ENCODE results near the gene MAG. TPM values are rescaled to one million over a fixed set of nuclear protein-coding genes. Genes with fewer than 3 reads are reported as not detected.

The MAG gene
- total and polyA plus RNA-seq, 2 donors, result 0.09 to 0.41 TPM

- H3K27ac ChIP-seq (ENCODE audit: low read depth in 1 of 2, low read length in 1 of 2), result peak overlapping the region in 1 of 2 donors; percentile 94
- H3K36me3 ChIP-seq (ENCODE audit: control insufficient read depth in 2 of 2, insufficient read depth in 2 of 2, low read length in 1 of 2), result peaks cover 38 to 44% of the 10 kb centered on the region in 2 donors
- DNase-seq (ENCODE audit: low read depth in 6 of 9, low spot score in 9 of 9), result peak in 8 of 9 donors; percentile 22 to 68 (median 47)
- H3K9me3 ChIP-seq (ENCODE audit: control insufficient read depth in 2 of 2, insufficient read depth in 1 of 2, low read length in 1 of 2), result no peaks in the 10 kb centered on the region
- 6% methylated on average over 66 of the region's 66 CpGs for WGBS
- peak overlapping the region; percentile 30 to 94 for H3K4me3 ChIP-seq (ENCODE audit: low read length in 2 of 2)
- H3K27me3 ChIP-seq (ENCODE audit: control insufficient read depth in 2 of 2, insufficient read depth in 1 of 2, low read length in 1 of 2), result no peaks in the 10 kb centered on the region
- peaks cover 11 to 25% of the 10 kb centered on the region in 2 donors for H3K4me1 ChIP-seq (ENCODE audit: control insufficient read depth in 2 of 2, insufficient read depth in 2 of 2, low read length in 2 of 2)
Observed at GRCh38 chr19:35269438-35270117, 22.4 kb upstream of the MAG start.

DNA sequence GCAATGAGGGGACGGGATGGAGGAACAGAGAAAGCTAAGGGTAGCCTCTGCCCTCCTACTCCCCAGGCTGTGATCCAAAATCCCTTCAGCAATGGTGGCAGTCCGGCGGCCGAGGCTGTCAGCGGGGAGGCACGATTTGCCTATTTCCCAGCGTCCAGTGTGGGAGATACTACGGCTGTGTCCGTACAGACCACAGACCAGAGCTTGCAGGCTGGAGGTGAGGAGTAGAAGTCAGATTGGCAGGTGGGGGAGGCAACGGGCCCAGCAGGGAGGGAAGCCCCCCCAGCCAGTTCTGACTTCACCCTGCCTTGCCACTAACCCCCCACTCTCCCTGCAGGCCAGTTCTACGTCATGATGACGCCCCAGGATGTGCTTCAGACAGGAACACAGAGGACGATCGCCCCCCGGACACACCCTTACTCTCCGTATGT is 21.6 kb upstream of the MAG start:
- peaks cover 41 to 47% of the 10 kb centered on the region in 2 donors for H3K36me3 ChIP-seq (ENCODE audit: control insufficient read depth in 2 of 2, insufficient read depth in 2 of 2, low read length in 1 of 2)
- peaks cover 11 to 20% of the 10 kb centered on the region in 2 donors for H3K4me1 ChIP-seq (ENCODE audit: control insufficient read depth in 2 of 2, insufficient read depth in 2 of 2, low read length in 2 of 2)
- H3K9me3 ChIP-seq (ENCODE audit: control insufficient read depth in 2 of 2, insufficient read depth in 1 of 2, low read length in 1 of 2), result no peaks in the 10 kb centered on the region
- H3K27ac ChIP-seq (ENCODE audit: low read depth in 1 of 2, low read length in 1 of 2), result no peak overlapping the region
- no peak for DNase-seq (ENCODE audit: low read depth in 6 of 9, low spot score in 9 of 9)
- H3K27me3 ChIP-seq (ENCODE audit: control insufficient read depth in 2 of 2, insufficient read depth in 1 of 2, low read length in 1 of 2), result no peaks in the 10 kb centered on the region
- WGBS, result 97% methylated on average over 16 of the region's 16 CpGs
- no peak overlapping the region for H3K4me3 ChIP-seq (ENCODE audit: low read length in 2 of 2)

- H3K36me3 ChIP-seq (ENCODE audit: control insufficient read depth in 2 of 2, insufficient read depth in 2 of 2, low read length in 1 of 2), result peaks cover 50 to 56% of the 10 kb centered on the region in 2 donors
- H3K27ac ChIP-seq (ENCODE audit: low read depth in 1 of 2, low read length in 1 of 2), result no peak overlapping the region
- WGBS, result 97% methylated on average over 7 of the region's 7 CpGs
- no peak for DNase-seq (ENCODE audit: low read depth in 6 of 9, low spot score in 9 of 9)
- no peaks in the 10 kb centered on the region for H3K27me3 ChIP-seq (ENCODE audit: control insufficient read depth in 2 of 2, insufficient read depth in 1 of 2, low read length in 1 of 2)
- peaks cover 11 to 12% of the 10 kb centered on the region in 2 donors for H3K4me1 ChIP-seq (ENCODE audit: control insufficient read depth in 2 of 2, insufficient read depth in 2 of 2, low read length in 2 of 2)
- no peaks in the 10 kb centered on the region for H3K9me3 ChIP-seq (ENCODE audit: control insufficient read depth in 2 of 2, insufficient read depth in 1 of 2, low read length in 1 of 2)
- H3K4me3 ChIP-seq (ENCODE audit: low read length in 2 of 2), result no peak overlapping the region
Observed at GRCh38 chr19:35271546-35271945, 20.4 kb upstream of the MAG start.

GRCh38 chr19:35272122-35272719 is 19.7 kb upstream of the MAG start:
- Histone ChIP-seq H3K27me3 (ENCODE audit: control insufficient read depth in 2 of 2, insufficient read depth in 1 of 2, low read length in 1 of 2) (no peaks in the 10 kb centered on the region), H3K4me3 (ENCODE audit: low read length in 2 of 2) (no peak overlapping the region), H3K36me3 (ENCODE audit: control insufficient read depth in 2 of 2, insufficient read depth in 2 of 2, low read length in 1 of 2) (peaks cover 53 to 61% of the 10 kb centered on the region in 2 donors), H3K27ac (ENCODE audit: low read depth in 1 of 2, low read length in 1 of 2) (no peak overlapping the region), H3K9me3 (ENCODE audit: control insufficient read depth in 2 of 2, insufficient read depth in 1 of 2, low read length in 1 of 2) (no peaks in the 10 kb centered on the region), H3K4me1 (ENCODE audit: control insufficient read depth in 2 of 2, insufficient read depth in 2 of 2, low read length in 2 of 2) (peaks cover 7 to 8% of the 10 kb centered on the region in 2 donors)
- no peak for DNase-seq (ENCODE audit: low read depth in 6 of 9, low spot score in 9 of 9)
- WGBS, result 78% methylated on average over 16 of the region's 16 CpGs

GRCh38 chr19:35272954-35273649 is 18.9 kb upstream of the MAG start:
- WGBS, result 95% methylated on average over 10 of the region's 10 CpGs

GRCh38 chr19:35273686-35274259 is 18.2 kb upstream of the MAG start:
- Histone ChIP-seq H3K4me3 (ENCODE audit: low read length in 2 of 2) (no peak overlapping the region), H3K9me3 (ENCODE audit: control insufficient read depth in 2 of 2, insufficient read depth in 1 of 2, low read length in 1 of 2) (no peaks in the 10 kb centered on the region), H3K36me3 (ENCODE audit: control insufficient read depth in 2 of 2, insufficient read depth in 2 of 2, low read length in 1 of 2) (peaks cover 66 to 74% of the 10 kb centered on the region in 2 donors), H3K27ac (ENCODE audit: low read depth in 1 of 2, low read length in 1 of 2) (no peak overlapping the region), H3K4me1 (ENCODE audit: control insufficient read depth in 2 of 2, insufficient read depth in 2 of 2, low read length in 2 of 2) (peaks cover 7 to 8% of the 10 kb centered on the region in 2 donors), H3K27me3 (ENCODE audit: control insufficient read depth in 2 of 2, insufficient read depth in 1 of 2, low read length in 1 of 2) (no peaks in the 10 kb centered on the region)
- WGBS, result 96% methylated on average over 14 of the region's 14 CpGs
- DNase-seq (ENCODE audit: low read depth in 6 of 9, low spot score in 9 of 9), result no peak

More at GRCh38 chr19:35272954-35273649, 18.9 kb upstream of the MAG start:
- no peak for DNase-seq (ENCODE audit: low read depth in 6 of 9, low spot score in 9 of 9)
- Histone ChIP-seq H3K4me3 (ENCODE audit: low read length in 2 of 2) (no peak overlapping the region), H3K36me3 (ENCODE audit: control insufficient read depth in 2 of 2, insufficient read depth in 2 of 2, low read length in 1 of 2) (peaks cover 61 to 68% of the 10 kb centered on the region in 2 donors), H3K4me1 (ENCODE audit: control insufficient read depth in 2 of 2, insufficient read depth in 2 of 2, low read length in 2 of 2) (peaks cover 7 to 8% of the 10 kb centered on the region in 2 donors), H3K9me3 (ENCODE audit: control insufficient read depth in 2 of 2, insufficient read depth in 1 of 2, low read length in 1 of 2) (no peaks in the 10 kb centered on the region), H3K27me3 (ENCODE audit: control insufficient read depth in 2 of 2, insufficient read depth in 1 of 2, low read length in 1 of 2) (no peaks in the 10 kb centered on the region), H3K27ac (ENCODE audit: low read depth in 1 of 2, low read length in 1 of 2) (no peak overlapping the region)

GRCh38 chr19:35274323-35274722 is 17.6 kb upstream of the MAG start:
- no peaks in the 10 kb centered on the region for H3K9me3 ChIP-seq (ENCODE audit: control insufficient read depth in 2 of 2, insufficient read depth in 1 of 2, low read length in 1 of 2)
- H3K4me1 ChIP-seq (ENCODE audit: control insufficient read depth in 2 of 2, insufficient read depth in 2 of 2, low read length in 2 of 2), result peaks cover 7 to 8% of the 10 kb centered on the region in 2 donors
- H3K27me3 ChIP-seq (ENCODE audit: control insufficient read depth in 2 of 2, insufficient read depth in 1 of 2, low read length in 1 of 2), result no peaks in the 10 kb centered on the region
- no peak for DNase-seq (ENCODE audit: low read depth in 6 of 9, low spot score in 9 of 9)
- no peak overlapping the region for H3K4me3 ChIP-seq (ENCODE audit: low read length in 2 of 2)
- H3K36me3 ChIP-seq (ENCODE audit: control insufficient read depth in 2 of 2, insufficient read depth in 2 of 2, low read length in 1 of 2), result peaks cover 68 to 79% of the 10 kb centered on the region in 2 donors
- no peak overlapping the region for H3K27ac ChIP-seq (ENCODE audit: low read depth in 1 of 2, low read length in 1 of 2)
- WGBS, result 97% methylated on average over 5 of the region's 5 CpGs

DNA sequence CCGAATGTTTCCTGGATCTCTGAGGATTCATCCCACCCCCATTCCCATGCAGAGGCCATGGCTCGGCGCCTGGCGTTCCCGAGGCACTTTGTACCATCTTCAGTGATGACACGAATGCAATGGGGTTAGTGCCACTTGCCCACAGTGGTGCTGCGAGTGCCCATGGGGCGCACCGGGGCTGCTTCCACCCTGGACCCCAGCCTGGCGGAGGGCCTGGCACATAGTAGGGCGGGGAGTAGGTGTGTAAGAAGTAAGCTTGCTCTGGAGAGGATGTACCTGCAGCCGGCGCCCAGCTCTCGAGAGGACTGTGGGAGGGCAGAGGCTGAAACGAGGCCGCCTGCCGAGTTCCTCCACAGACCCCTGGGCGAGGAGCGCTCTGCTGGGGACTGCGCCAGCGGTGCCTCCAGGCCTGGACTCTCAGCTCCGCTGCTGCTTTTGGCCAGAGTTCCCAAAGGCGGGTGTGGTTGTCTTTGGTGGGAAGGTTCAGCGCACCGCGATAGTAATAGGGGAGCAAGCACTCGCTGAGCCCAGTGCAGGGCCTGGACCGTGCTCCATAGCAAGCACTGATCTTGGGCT is 15.2 kb upstream of the MAG start:
- peaks cover 0 to 1% of the 10 kb centered on the region in 2 donors for H3K27me3 ChIP-seq (ENCODE audit: control insufficient read depth in 2 of 2, insufficient read depth in 1 of 2, low read length in 1 of 2)
- H3K36me3 ChIP-seq (ENCODE audit: control insufficient read depth in 2 of 2, insufficient read depth in 2 of 2, low read length in 1 of 2), result peaks cover 51 to 69% of the 10 kb centered on the region in 2 donors
- H3K27ac ChIP-seq (ENCODE audit: low read depth in 1 of 2, low read length in 1 of 2), result no peak overlapping the region
- no peak overlapping the region for H3K4me3 ChIP-seq (ENCODE audit: low read length in 2 of 2)
- peaks cover 0 to under 1% of the 10 kb centered on the region in 2 donors for H3K4me1 ChIP-seq (ENCODE audit: control insufficient read depth in 2 of 2, insufficient read depth in 2 of 2, low read length in 2 of 2)
- H3K9me3 ChIP-seq (ENCODE audit: control insufficient read depth in 2 of 2, insufficient read depth in 1 of 2, low read length in 1 of 2), result no peaks in the 10 kb centered on the region
- no peak for DNase-seq (ENCODE audit: low read depth in 6 of 9, low spot score in 9 of 9)
- 97% methylated on average over 28 of the region's 28 CpGs for WGBS

All from thymus (tissue), 11 donors.